Measurements from ENCODE around the gene INPP5A.
"Not testable (repeated sequence)": the region's sequence is repeated elsewhere in the genome, so short reads cannot be mapped to it uniquely, and the experiment has no call there.

Gene INPP5A

GRCh38 chr10:132551808-132552130 lies 14.2 kb downstream of the INPP5A start:
- ATAC-seq = no peak
- TF ChIP-seq TCF4 (CRISPR knock-in tag; IDR thresholded peaks at IDR 0.05; ENCODE audit: borderline replicate concordance) = no peak

GRCh38 chr10:132552635-132553034 lies 15.0 kb downstream of the INPP5A start:
- ATAC-seq = not testable (repeated sequence)

- ATAC-seq = not testable (repeated sequence)
These were observed 16.0 kb downstream of the INPP5A start for GRCh38 chr10:132553568-132553967.

DNA sequence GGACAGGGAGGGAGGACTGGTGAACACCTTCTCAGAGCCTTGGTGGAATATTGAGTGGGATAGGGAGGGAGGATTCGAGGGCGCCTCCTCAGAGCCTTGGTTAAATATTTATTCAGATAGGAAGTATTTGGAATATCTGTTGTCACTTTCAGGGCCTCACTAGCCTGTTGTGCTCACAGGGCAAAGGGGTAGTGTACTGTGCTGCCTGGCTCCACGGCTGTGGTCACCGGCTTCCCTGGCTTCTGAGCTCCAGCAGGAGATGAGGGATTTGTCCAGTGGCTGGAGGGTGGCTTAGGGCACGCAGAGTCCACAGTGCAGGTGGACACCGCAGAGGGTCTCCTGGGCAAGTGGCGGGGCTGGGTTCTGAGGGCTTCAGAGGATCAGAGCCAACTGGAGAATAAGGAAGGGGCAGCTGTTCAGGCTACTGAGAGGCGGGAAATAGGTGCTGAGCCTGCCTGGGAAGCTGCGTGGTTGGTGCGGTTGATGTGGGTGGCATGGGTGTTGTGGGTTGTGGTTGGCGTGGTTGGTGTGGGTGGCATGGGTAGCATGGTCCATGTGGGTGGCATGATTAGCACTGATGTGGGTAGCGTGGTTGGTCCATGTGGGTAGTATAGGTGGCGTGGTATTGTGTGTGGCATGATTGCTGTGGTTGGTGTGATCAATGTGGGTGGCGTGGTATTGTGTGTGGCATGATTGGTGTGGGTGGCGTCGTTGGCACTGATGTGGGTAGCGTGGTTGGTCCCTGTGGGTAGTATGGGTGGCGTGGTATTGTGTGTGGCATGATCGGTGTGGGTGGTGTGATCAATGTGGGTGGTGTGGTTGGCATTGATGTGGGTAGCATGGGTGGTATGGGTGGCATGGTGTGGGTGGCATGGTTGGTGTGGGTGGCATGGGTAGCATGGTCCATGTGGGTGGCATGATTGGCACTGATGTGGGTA lies 16.7 kb downstream of the INPP5A start:
- TF ChIP-seq ZNF8 (CRISPR knock-in tag; IDR thresholded peaks at IDR 0.05) = no peak
- no peak for TF ChIP-seq ARNTL (CRISPR knock-in tag; IDR thresholded peaks at IDR 0.05; ENCODE audit: borderline replicate concordance, low read depth)
- TF ChIP-seq, protein P1, sequence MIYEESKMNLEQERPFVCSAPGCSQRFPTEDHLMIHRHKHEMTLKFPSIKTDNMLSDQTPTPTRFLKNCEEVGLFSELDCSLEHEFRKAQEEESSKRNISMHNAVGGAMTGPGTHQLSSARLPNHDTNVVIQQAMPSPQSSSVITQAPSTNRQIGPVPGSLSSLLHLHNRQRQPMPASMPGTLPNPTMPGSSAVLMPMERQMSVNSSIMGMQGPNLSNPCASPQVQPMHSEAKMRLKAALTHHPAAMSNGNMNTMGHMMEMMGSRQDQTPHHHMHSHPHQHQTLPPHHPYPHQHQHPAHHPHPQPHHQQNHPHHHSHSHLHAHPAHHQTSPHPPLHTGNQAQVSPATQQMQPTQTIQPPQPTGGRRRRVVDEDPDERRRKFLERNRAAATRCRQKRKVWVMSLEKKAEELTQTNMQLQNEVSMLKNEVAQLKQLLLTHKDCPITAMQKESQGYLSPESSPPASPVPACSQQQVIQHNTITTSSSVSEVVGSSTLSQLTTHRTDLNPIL (CRISPR knock-in tag; IDR thresholded peaks at IDR 0.05; ENCODE audit: low read depth) = no peak
- no peak for TF ChIP-seq GLIS3 (CRISPR knock-in tag; IDR thresholded peaks at IDR 0.05)
- TF ChIP-seq BACH2 (CRISPR knock-in tag; IDR thresholded peaks at IDR 0.05; ENCODE audit: borderline replicate concordance) = no peak
- TF ChIP-seq TCF4 (CRISPR knock-in tag; IDR thresholded peaks at IDR 0.05; ENCODE audit: borderline replicate concordance) = no peak
- ATAC-seq = no peak

DNA sequence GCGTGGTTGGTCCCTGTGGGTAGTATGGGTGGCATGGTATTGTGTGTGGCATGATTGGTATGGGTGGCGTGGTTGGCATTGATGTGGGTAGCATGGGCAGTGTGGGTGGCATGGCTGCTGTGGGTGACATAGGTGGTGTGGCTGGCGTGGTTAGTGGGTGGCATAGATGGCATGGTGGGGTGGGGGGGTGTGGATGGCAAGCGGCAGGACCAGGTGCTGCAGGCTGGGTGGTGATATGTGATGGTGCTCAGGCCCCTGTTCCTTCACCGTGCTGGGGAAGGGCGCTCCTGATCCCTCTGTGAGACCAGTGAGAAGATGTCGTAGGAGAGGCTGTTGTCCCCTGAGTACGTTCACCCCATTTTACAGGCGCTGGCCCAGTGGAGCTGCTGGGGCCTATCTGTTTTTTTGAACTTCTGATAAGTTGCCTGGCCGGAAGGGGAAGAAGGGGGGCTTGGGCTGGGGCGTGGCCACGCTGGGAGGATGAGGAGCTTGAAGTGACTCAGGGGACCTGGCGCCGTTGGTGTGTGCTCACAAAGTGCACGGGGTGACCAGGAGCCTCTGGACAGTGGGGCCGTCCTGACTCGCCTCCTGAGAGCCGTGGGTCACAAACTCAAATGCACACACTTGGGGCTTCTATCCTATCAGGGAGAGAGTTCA lies 17.5 kb downstream of the INPP5A start:
- TF ChIP-seq ZNF70 (CRISPR knock-in tag; IDR thresholded peaks at IDR 0.05) (no peak), PPARA (CRISPR knock-in tag; IDR thresholded peaks at IDR 0.05; ENCODE audit: borderline replicate concordance) (no peak), CSDC2 (CRISPR knock-in tag; IDR thresholded peaks at IDR 0.05) (no peak), OSR1 (CRISPR knock-in tag; IDR thresholded peaks at IDR 0.05) (no peak), TSHZ2 (CRISPR knock-in tag; IDR thresholded peaks at IDR 0.05) (no peak), BACH2 (CRISPR knock-in tag; IDR thresholded peaks at IDR 0.05; ENCODE audit: borderline replicate concordance) (no peak), ZFP3 (CRISPR knock-in tag; IDR thresholded peaks at IDR 0.05) (no peak), ZFP30 (CRISPR knock-in tag; IDR thresholded peaks at IDR 0.05) (no peak)
- TF ChIP-seq, protein P1 (CRISPR knock-in tag; IDR thresholded peaks at IDR 0.05; ENCODE audit: low read depth) = no peak
- TF ChIP-seq, protein P2, sequence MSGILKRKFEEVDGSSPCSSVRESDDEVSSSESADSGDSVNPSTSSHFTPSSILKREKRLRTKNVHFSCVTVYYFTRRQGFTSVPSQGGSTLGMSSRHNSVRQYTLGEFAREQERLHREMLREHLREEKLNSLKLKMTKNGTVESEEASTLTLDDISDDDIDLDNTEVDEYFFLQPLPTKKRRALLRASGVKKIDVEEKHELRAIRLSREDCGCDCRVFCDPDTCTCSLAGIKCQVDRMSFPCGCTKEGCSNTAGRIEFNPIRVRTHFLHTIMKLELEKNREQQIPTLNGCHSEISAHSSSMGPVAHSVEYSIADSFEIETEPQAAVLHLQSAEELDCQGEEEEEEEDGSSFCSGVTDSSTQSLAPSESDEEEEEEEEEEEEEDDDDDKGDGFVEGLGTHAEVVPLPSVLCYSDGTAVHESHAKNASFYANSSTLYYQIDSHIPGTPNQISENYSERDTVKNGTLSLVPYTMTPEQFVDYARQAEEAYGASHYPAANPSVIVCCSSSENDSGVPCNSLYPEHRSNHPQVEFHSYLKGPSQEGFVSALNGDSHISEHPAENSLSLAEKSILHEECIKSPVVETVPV (CRISPR knock-in tag; IDR thresholded peaks at IDR 0.05) = no peak
- ATAC-seq = no peak

All from SK-N-SH treated with all-trans-retinoic acid at 6 μM for 48 hours (cell line).